HG03139 (cell line): ENCODE results near the gene TRA2A.
"Not testable (repeated sequence)": the region's sequence is repeated elsewhere in the genome, so short reads cannot be mapped to it uniquely, and the experiment has no call there.

ENCODE experiments used
- ATAC-seq: cut with Tn5 transposase; IDR thresholded peaks from one replicate; pipeline ENCODE4 v1.9.1; 2021; ENCODE audit not compliant: unreplicated experiment

Gene TRA2A

DNA sequence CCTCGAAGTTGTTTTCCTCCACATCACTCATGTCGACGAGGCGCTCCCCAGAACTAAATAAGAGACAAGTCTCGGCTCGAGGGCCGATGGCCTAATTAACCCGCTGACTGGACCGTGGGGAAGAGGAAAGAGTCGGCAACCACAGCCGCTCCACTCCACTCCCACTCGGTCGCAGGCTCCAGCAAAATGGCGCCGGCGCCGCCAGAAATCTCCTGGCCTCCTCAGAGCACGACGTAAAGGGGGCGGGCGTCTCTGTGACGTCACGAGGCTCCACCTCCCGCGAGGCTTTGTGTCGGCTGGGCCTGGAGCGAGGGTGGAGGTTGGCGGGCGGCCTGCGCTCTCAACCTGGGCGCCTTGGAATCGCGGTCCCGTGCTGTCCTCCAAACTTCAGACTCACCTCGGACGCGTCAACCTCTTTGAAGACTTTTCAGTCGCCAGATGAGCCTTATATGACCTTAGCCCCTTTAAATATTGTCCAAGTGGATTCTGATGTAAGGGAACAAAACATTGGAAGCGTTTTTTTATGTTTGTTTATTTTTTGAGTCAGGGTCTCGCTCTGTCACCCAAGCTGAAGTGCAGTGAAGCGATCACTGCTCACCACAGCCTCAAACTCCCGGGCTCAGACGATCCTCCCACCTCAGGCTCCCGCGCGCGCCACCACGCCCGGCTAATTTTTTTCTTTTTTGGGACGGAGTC lies at the start of gene TRA2A:
TRA2A (minus strand) TSS at position 188 of the 696 bp plus-strand sequence; CDS start at position 31, 157 bp downstream.
- peak; percentile 90 for ATAC-seq

DNA sequence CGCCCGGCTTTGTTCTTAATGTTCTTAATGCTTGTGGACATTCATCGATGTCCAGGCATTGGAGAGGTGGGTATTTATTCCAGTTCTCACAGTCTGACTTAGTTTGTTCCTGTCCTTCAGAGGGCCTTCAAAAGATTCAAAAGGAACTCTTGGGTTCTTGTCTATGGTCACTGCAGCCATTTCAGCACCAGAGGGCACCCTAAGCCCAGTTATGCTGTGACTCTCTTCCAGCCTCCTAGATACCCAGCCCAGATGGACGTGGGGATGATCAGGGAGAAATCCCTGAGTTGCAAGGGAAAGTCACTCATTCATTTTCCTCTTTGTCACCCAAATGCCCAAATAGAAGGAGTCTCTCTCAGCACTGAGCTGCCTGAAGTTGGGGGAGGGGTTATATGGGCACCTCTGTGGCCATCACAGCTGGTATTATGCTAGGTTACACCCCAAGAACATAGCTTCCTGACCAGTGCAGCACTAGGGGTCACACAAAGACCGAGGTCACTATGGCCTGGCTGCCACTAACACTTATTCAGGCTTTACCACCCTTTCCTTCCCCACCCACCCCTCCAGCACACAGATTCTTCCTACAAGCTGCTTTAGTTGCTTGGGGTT lies 38.9 kb upstream of the TRA2A start:
- peak; percentile 90 for ATAC-seq

DNA sequence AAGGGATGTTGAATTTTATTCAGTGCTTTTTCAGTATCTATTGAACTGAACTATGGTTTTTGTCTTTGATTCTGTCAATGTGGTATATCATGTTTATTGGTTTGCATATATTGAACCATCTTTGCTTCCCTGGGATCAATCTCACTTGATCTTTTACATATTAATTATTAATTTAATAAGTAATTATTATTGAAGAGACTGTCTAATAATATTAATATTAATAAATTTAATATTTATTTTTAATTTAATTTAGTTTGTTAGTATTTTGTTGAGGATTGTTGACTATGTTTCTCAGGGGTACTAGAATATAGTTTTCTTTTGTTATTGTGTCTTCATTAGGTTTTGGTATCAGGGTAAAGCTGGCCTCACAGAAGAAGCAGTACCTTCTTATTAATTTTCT lies 26.5 kb upstream of the TRA2A start:
- ATAC-seq = no peak

DNA sequence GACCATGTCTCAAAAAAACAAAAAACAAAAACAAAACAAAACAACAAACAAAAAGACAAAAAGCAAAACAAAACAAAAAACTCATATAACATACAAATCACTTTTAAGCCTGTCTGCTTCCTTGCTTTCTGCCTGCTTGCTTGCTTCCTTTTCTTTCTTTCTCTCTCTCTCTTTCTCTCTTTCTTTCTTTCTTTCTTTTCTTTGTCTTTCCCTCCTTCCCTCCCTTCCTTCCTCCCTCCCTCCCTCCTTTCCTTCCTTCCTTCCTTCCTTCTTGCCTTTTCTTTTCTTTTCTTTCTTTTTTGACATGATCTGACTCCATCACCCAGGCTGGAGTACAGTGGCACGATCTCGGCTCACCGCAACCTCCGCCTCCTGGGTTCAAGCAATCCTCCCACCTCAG lies 15.9 kb upstream of the TRA2A start:
- no peak for ATAC-seq

DNA sequence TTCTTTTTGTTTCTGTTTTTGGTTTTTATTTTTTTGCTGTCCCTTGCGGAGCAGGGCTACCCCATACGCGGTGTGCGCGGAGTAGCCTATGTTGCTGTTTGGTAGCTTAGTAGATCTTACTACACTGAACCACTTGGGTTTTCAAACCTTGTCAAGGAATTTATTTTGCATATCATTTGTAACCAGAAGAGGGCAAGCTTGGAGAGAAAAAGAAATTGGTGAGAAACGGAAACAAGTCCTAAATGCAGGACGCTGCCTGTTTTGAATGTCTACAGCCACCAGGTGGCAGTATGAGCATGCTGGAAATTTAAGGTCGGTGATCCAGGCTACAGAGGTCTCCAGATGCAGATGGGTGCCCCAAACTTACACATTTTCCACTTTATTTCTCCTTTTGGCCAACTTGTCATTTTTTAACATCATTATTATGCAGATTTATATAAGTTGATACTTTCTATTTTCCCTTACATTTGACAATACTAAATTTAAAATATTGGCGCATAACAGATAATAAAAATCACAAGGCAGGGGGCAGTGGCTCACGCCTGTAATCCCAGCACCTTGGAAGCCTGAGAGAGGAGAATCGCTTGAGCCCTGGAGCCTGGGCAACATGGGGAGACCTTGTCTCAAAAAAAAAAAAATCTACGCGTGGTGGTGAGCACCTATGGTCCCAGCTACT lies 15.3 kb upstream of the TRA2A start:
- ATAC-seq = no peak

DNA sequence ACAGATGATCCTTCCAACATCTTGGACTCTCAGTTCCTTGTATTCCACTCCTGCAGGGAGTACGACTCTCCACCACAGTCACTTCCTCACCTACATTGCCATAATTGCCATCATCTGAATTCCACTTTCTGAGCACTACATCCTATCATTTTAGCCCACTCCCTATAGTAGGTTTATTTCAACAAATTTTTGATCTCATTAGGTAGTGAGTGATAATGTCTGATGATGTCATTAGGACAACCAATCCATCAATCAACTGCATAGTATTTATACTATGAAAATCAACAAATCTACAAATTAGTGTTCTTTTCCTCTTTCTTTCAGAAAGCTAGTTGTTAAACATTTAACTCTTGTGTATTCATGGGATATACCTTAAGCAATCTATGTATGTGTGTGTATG lies 13.7 kb upstream of the TRA2A start:
- ATAC-seq = no peak

- ATAC-seq = peak; percentile 49
These were observed 13.2 kb upstream of the TRA2A start for GRCh38 chr7:23544913-23545354.

GRCh38 chr7:23542752-23543151 lies 11.0 kb upstream of the TRA2A start:
- no peak for ATAC-seq

DNA sequence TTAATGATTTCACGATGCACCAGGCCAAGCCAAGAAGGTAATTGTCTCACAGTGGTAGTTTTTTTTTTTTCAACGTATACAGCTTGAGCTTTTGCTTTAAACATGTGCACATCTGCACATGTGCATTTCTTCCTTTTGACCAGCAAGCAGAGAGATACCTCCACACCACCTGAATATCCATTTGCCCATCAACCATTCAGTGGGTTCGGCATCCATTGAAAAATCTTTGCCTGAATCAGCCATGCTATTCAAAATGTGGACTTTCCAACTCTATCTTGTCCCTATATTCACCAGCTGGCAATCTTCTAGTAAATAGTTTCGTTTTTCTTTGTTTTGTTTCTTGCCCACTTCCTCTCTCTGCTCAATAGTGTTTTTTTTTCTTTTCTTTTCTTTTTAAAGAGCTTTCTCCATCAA lies 7.7 kb upstream of the TRA2A start:
- no peak for ATAC-seq

DNA sequence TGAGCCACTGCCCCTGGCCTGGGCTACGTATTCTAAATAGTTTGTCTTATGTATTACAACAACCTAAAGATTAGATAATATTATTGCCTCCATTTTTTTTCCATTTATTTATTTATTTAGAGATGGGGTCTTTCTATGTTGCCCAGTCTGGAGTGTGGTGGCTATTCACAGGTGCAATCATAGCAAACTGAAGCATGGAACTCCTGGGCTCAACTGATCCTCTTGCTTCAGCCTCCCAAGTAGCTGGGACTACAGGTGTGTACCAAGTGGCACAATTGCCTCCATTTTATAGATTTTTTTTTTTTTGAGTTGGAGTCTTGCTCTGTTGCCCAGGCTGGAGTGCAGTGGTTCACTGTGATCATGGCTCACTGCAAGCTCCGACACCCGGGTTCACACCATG lies 6.5 kb upstream of the TRA2A start:
- ATAC-seq = no peak

- no peak for ATAC-seq
These were observed 1.4 kb upstream of the TRA2A start for GRCh38 chr7:23533238-23533604.

- no peak for ATAC-seq
These were observed 883 bp upstream of the TRA2A start for GRCh38 chr7:23532490-23533237.

- peak; percentile 29 for ATAC-seq
These were observed 559 bp downstream of the TRA2A start for GRCh38 chr7:23531050-23531793.

GRCh38 chr7:23530405-23530804 lies 1.4 kb downstream of the TRA2A start:
- ATAC-seq = no peak

DNA sequence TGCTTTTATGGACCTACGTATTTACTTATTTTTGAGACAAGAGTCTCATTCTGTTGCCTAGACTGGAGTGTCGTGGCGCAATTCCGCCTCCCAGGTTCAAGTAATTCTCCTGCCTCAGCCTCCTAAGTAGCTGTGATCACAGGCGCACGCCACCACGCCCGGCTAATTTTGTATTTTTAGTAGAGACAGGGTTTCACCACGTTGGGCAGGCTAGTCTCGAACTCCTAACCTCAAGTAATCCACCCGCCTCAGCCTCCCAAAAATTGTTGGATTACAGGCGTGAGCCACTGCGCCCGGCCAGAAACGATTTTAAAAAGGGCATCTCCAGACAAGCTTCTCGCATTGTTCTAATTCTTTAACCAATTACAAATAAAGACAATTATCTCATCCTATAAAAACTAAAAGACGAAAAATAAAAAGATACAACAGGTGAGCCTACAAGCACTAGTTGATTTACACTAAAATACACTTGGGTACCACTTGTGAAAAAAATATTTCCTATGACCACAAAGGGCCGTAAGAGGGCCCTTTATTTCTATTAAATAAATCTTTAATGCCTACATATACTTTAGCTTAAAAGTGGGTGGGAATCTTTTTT lies 2.4 kb downstream of the TRA2A start:
- no peak for ATAC-seq

- ATAC-seq = not testable (repeated sequence)
These were observed 6.2 kb downstream of the TRA2A start for GRCh38 chr7:23525611-23526010.

DNA sequence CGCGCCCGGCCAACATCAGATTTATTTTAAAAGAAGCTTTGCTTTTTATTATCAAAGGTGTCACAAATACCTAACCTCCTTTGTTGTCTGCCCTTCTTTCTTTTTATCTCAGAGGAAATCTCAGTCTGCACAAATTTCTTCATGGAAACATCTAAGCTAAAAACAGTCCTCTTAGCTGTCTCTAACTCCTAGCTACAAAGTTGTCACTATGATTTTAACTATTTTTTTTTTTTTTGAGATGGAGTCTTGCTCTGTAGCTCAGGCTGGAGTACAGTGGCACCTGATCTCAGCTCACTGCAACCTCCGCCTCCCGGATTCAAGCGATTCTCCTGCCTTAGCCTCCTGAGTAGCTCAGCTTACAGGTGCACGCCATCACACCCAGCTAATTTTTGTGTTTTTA lies 7.3 kb downstream of the TRA2A start:
- ATAC-seq = no peak

DNA sequence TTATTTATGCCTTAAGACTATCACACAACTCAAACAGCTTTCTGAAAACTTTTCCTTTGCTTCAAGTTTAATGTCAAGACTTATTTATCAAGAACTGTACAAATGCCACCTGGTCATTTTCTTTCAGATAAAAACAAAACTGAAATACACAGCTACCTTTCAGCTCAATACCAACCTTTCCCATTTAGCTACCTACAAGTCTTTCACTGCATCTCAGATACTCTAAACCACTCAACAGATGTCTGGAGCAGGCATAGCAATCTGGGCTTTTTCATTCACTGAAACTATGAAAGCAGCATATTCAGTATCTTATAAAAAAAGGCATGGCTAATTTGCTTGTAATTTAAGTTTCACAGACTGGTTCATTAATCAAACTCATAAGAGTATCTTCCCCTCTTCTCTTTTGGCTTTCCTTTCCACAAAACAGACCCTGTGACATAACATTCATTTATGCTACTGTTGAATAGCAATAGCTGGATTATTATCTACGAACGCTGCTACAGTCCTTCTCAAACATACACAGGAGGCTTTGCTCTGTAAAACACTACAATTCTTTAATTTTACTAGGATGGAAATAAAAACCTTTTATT lies 8.2 kb downstream of the TRA2A start:
- ATAC-seq = no peak

- no peak for ATAC-seq
These were observed 11.2 kb downstream of the TRA2A start for GRCh38 chr7:23520582-23520981.

DNA sequence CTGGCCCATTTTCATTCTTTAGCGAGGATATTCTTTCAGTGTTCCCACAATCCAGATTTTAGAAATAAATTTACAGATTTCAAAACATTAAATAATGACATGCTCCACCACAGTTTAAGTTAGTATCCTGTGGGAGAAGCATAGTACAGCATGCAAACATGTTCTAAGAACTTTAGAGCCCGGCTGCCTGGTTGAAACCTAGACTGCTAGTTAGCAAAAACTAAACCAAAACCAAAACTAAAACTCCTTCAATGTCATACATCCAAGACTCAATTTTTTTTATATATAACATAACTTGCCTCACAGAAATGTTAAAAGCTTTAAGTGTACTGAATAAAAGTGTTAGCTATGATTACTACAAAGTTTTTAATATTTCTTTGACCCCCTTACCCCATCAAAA lies 17.0 kb downstream of the TRA2A start:
- ATAC-seq = no peak
